H1 (cell line): ENCODE data around the gene RAB43.
"Not testable (repeated sequence)": the region's sequence is repeated elsewhere in the genome, so short reads cannot be mapped to it uniquely, and the experiment has no call there.

Experiments
- BRCA1 ChIP-seq: IDR thresholded peaks from 2 replicates; pipeline ENCODE4 v1.6.1; 2012; ENCODE audit warnings: low read depth, low read length, improper control_type of control experiment
- CREB1 ChIP-seq: IDR thresholded peaks from 2 replicates; pipeline ENCODE4 v1.6.1; 2012; ENCODE audit warnings: inconsistent platforms
- CTCF ChIP-seq, 3 experiments: IDR thresholded peaks; 1 replicate in 2 of 3; 2 replicates in 1 of 3; pipeline versions ENCODE4 v1.5.1 to v1.6.1; 2011; ENCODE audit warnings: low read length in 3 of 3, mild to moderate bottlenecking in 3 of 3, inconsistent platforms in 2 of 3, low read depth in 1 of 3, moderate library complexity in 1 of 3; ENCODE audit not compliant: insufficient read depth in 1 of 3; ENCODE audit errors: control extremely low read depth in 1 of 3
- EGR1 ChIP-seq: IDR thresholded peaks from 2 replicates; pipeline ENCODE4 v1.6.1; 2011; ENCODE audit warnings: low read depth, low read length, borderline replicate concordance
- EP300 ChIP-seq, 2 experiments: IDR thresholded peaks; 1 replicate in 1 of 2; 2 replicates in 1 of 2; pipeline ENCODE4 v1.6.1; 2011 to 2012; ENCODE audit warnings: low read depth in 2 of 2, low read length in 2 of 2, mild to moderate bottlenecking in 2 of 2, borderline replicate concordance in 1 of 2, inconsistent platforms in 1 of 2, moderate library complexity in 1 of 2
- GABPA ChIP-seq: IDR thresholded peaks from 2 replicates; pipeline ENCODE4 v1.6.1; 2011; ENCODE audit warnings: mild to moderate bottlenecking, low read length, moderate library complexity, borderline replicate concordance; ENCODE audit not compliant: insufficient read depth
- HDAC2 ChIP-seq, 2 experiments: fragments of 300-600 bp in 1 of 2; sonication (generic) in 1 of 2; IDR thresholded peaks; 2 replicates each; pipeline ENCODE4 v1.6.1; 2011 to 2012; ENCODE audit warnings: low read depth in 2 of 2, low read length in 2 of 2, mild to moderate bottlenecking in 2 of 2, moderate library complexity in 2 of 2, borderline replicate concordance in 1 of 2, inconsistent platforms in 1 of 2
- JUN ChIP-seq: IDR thresholded peaks from 2 replicates; pipeline ENCODE4 v1.6.1; 2011; ENCODE audit warnings: low read depth, mild to moderate bottlenecking, improper control_type of control experiment, low read length
- RBBP5 ChIP-seq: IDR thresholded peaks from 2 replicates; pipeline ENCODE4 v1.7.1; 2012; ENCODE audit warnings: low read depth, mild to moderate bottlenecking, inconsistent platforms, low read length, moderate library complexity, borderline replicate concordance
- SIN3A ChIP-seq, 2 experiments: IDR thresholded peaks in 1 of 2; conservative IDR thresholded peaks in 1 of 2; 2 replicates each; pipeline ENCODE4 v1.6.1; 2011 to 2012; ENCODE audit warnings: low read length in 2 of 2, improper control_type of control experiment in 1 of 2, low read depth in 1 of 2, mild to moderate bottlenecking in 1 of 2
- ZNF274 ChIP-seq: IDR thresholded peaks from 2 replicates; pipeline ENCODE4 v1.7.0; 2012; ENCODE audit warnings: low read length, borderline replicate concordance; ENCODE audit errors: extremely low read depth
- TF ChIP-seq, protein P1 (sequence below): IDR thresholded peaks from 2 replicates; pipeline ENCODE4 v1.6.1; 2011; ENCODE audit warnings: low read depth, mild to moderate bottlenecking, low read length; ENCODE audit not compliant: insufficient read depth

DNA sequence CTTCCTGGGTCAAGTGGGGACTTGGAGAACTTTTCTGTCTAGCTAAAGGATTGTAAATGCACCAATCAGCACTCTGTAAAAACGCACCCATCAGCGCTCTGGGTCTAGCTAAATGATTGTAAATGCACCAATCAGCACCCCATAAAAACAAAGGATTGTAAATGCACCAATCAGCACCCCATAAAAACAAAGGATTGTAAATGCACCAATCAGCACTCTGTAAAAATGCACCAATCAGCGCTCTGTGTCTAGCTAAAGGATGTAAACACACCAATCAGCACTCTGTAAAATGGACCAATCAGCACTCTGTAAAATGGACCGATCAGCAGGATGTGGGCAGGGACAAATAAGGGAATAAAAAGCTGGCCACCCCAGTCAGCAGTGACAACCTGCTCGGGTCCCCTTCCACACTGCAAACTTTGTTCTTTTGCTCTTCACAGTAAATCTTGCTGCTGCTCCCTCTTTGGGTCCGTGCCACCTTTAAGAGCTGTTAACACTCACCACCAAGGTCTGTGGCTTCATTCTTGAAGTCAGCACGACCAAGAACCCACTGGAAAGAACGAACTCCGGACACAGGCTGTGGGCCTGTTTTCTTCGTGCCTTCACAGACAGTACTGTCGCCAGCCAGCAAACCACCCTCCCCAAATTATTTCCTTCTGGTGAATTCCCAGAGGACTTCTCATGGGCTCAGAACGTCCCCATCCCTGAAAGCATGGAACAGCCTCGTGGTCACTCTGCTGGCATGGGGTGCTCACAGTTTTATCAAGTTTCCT lies 52.1 kb downstream of the RAB43 start:
- TF ChIP-seq GABPA; CREB1; EGR1; BRCA1; CTCF (IDR thresholded peaks at IDR 0.05; ENCODE audit: control extremely low read depth in 1 of 3, insufficient read depth in 1 of 3, low read depth in 1 of 3, low read length in 3 of 3); RBBP5; ZNF274; HDAC2 (IDR thresholded peaks at IDR 0.05; ENCODE audit: borderline replicate concordance in 1 of 2, low read depth in 2 of 2, low read length in 2 of 2); EP300 (IDR thresholded peaks at IDR 0.05; ENCODE audit: borderline replicate concordance in 1 of 2, low read depth in 2 of 2, low read length in 2 of 2); JUN; SIN3A (conservative IDR thresholded peaks at IDR 0.05 in 1 of 2, IDR thresholded peaks at IDR 0.05 in 1 of 2; ENCODE audit: low read depth in 1 of 2, low read length in 2 of 2): not testable (repeated sequence)
- TF ChIP-seq, protein P1, sequence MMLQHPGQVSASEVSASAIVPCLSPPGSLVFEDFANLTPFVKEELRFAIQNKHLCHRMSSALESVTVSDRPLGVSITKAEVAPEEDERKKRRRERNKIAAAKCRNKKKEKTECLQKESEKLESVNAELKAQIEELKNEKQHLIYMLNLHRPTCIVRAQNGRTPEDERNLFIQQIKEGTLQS, result not testable (repeated sequence)
